Suprapubic skin (tissue), 4 donors: ENCODE results near the gene GRIP2. TPM values are rescaled to one million over a fixed set of nuclear protein-coding genes. Genes with fewer than 3 reads are reported as not detected.

ENCODE experiments used
- DNase-seq, 2 donors: peaks; one replicate each; pipeline ENCODE4 v3.0.0-alpha.2; 2019; ENCODE audit warnings: low spot score in 2 of 2
- H3K27ac ChIP-seq: fragments of 200-600 bp; sonication (generic); one replicate; pipeline ENCODE4 v1.5.1; 2019
- H3K27me3 ChIP-seq: fragments of 200-600 bp; sonication (generic); one replicate; pipeline ENCODE4 v1.5.1; 2019
- H3K36me3 ChIP-seq: fragments of 200-600 bp; sonication (generic); one replicate; pipeline ENCODE4 v1.5.1; 2019
- H3K4me1 ChIP-seq: fragments of 200-600 bp; sonication (generic); one replicate; pipeline ENCODE4 v1.5.1; 2019
- H3K4me3 ChIP-seq: fragments of 200-600 bp; sonication (generic); one replicate; pipeline ENCODE4 v1.5.1; 2019; ENCODE audit warnings: mild to moderate bottlenecking
- H3K9me3 ChIP-seq: fragments of 200-600 bp; sonication (generic); one replicate; pipeline ENCODE4 v1.5.1; 2019
- EP300 ChIP-seq: sonication (generic); formaldehyde crosslinking; IDR thresholded peaks from one replicate; pipeline ENCODE4 v1.6.1; 2017; ENCODE audit warnings: antibody characterized with exemption
- POLR2A ChIP-seq, 2 donors: fragments of 450-650 bp; IDR thresholded peaks; one replicate each; pipeline ENCODE4 v1.6.1; 2017; ENCODE audit warnings: antibody characterized with exemption in 2 of 2, mild to moderate bottlenecking in 2 of 2, moderate library complexity in 2 of 2
- POLR2AphosphoS5 ChIP-seq, 3 donors: sonication (generic); formaldehyde crosslinking; IDR thresholded peaks; one replicate each; pipeline ENCODE4 v1.6.1; 2017; ENCODE audit warnings: antibody characterized with exemption in 3 of 3
- whole genome bisulfite sequencing: methylation state at CpG from one replicate; pipeline ENCODE4 v1.1.5; 2018; 5-methylcytosine and 5-hydroxymethylcytosine counted together
- total RNA-seq, 4 donors: library from RNA; depleted of rRNA; stranded (reverse); fragments of >200 nt; gene quantifications; one replicate each; pipeline ENCODE4 v1.1.0, GENCODE V29; 2016
- TF ChIP-seq, protein P1 (sequence below), 2 donors: fragments of 200-600 bp in 1 of 2; fragments of 450-650 bp in 1 of 2; sonication (generic) in 1 of 2; IDR thresholded peaks; one replicate each; pipeline ENCODE4 v1.5.1; 2016 to 2019; ENCODE audit warnings: antibody characterized with exemption in 2 of 2, mild to moderate bottlenecking in 1 of 2, moderate library complexity in 1 of 2

The GRIP2 gene
- total RNA-seq, 4 donors from 2014 or later = 0.65 to 5.8 (median 3.0) TPM

DNA sequence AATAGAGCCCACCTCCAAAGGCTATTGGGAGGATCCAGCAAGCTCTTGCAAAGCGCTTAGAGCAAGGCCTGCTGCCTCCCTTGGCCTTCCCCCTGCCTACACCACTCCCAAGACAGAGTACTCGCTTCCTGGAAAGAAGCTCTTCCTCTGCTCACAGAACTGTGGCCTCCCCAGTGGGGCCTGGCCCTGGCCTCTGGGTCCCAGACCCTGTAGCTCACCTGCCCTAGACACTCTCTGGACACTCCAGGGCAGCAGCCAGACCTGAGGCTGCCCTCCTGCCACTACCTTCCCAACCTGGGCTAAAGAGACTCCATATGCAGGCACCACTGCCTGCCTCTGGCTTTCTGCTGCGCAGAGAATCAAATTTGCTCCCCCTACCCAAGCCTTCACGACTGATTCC lies 49.9 kb downstream of the GRIP2 start:
- no peak for TF ChIP-seq POLR2A (IDR thresholded peaks at IDR 0.05)
- TF ChIP-seq EP300 = no peak
- TF ChIP-seq, protein P1, sequence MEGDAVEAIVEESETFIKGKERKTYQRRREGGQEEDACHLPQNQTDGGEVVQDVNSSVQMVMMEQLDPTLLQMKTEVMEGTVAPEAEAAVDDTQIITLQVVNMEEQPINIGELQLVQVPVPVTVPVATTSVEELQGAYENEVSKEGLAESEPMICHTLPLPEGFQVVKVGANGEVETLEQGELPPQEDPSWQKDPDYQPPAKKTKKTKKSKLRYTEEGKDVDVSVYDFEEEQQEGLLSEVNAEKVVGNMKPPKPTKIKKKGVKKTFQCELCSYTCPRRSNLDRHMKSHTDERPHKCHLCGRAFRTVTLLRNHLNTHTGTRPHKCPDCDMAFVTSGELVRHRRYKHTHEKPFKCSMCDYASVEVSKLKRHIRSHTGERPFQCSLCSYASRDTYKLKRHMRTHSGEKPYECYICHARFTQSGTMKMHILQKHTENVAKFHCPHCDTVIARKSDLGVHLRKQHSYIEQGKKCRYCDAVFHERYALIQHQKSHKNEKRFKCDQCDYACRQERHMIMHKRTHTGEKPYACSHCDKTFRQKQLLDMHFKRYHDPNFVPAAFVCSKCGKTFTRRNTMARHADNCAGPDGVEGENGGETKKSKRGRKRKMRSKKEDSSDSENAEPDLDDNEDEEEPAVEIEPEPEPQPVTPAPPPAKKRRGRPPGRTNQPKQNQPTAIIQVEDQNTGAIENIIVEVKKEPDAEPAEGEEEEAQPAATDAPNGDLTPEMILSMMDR (IDR thresholded peaks at IDR 0.05) = no peak
- TF ChIP-seq POLR2AphosphoS5 (IDR thresholded peaks at IDR 0.05) = no peak
- DNase-seq = no peak
- Histone ChIP-seq H3K9me3 (no peaks in the 10 kb centered on the region), H3K4me3 (no peak overlapping the region), H3K27me3 (no peaks in the 10 kb centered on the region), H3K4me1 (peaks cover 12% of the 10 kb centered on the region), H3K27ac (no peak overlapping the region), H3K36me3 (peaks cover 36% of the 10 kb centered on the region)
- WGBS = 81% methylated on average over 4 of the region's 4 CpGs

DNA sequence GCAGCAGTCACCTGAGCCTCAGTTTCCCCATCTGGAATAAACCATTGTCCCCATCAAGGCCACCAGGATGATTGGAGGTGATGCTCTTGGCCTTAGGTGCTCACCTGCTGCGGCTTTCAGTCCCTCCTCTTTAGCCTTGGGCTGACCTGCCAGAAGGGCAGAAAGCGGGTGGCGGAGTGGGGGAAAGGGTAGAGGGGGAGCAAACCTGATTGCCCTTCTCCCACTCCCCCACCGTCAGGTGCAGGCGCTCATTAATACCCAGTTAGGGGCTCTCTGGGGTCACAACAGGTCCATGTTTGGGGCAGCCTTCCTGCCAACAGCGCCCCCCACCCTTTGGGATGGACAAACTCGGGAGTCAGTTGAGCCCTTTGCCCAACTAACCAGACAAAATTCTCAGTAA lies 50.5 kb downstream of the GRIP2 start:
- WGBS = 85% methylated on average over 2 of the region's 7 CpGs
- Histone ChIP-seq H3K27ac (no peak overlapping the region), H3K36me3 (peaks cover 39% of the 10 kb centered on the region), H3K4me1 (peaks cover 12% of the 10 kb centered on the region), H3K27me3 (no peaks in the 10 kb centered on the region), H3K4me3 (no peak overlapping the region), H3K9me3 (no peaks in the 10 kb centered on the region)
- DNase-seq = no peak
- TF ChIP-seq POLR2A (IDR thresholded peaks at IDR 0.05) (no peak), POLR2AphosphoS5 (IDR thresholded peaks at IDR 0.05) (no peak), EP300 (no peak)
- TF ChIP-seq, protein P1 (IDR thresholded peaks at IDR 0.05) = no peak

- TF ChIP-seq EP300 (no peak), POLR2A (IDR thresholded peaks at IDR 0.05) (no peak), POLR2AphosphoS5 (IDR thresholded peaks at IDR 0.05) (no peak)
- TF ChIP-seq, protein P1 (IDR thresholded peaks at IDR 0.05) = no peak
- 55% methylated on average over 7 of the region's 7 CpGs for WGBS
- H3K4me3 ChIP-seq = no peak overlapping the region
- H3K4me1 ChIP-seq = peaks cover 12% of the 10 kb centered on the region
- no peak overlapping the region for H3K27ac ChIP-seq
- H3K36me3 ChIP-seq = peaks cover 45% of the 10 kb centered on the region
- DNase-seq = no peak
- no peaks in the 10 kb centered on the region for H3K27me3 ChIP-seq
- H3K9me3 ChIP-seq = no peaks in the 10 kb centered on the region
Observed at GRCh38 chr3:14488286-14489041, 51.7 kb downstream of the GRIP2 start.

DNA sequence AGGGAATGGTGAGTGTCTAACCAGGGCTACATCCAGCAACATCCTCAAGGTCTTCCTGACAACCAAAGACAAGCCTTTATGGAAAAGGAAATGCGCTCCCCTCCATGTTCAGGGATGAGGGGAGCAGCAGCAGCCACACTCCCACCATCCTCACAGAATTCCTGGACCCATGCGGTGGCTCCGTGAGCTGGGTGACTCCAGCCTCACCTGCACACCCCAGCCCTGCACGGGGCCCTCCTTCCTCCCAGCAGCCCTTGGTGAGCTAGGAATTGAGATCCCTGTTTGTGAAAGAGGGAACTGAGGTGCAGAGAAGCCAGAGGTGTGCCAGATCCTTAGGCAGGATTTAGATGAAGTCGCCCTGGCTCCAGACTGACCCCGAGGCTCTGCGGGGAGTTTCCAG lies 52.3 kb downstream of the GRIP2 start:
- H3K4me1 ChIP-seq = peaks cover 12% of the 10 kb centered on the region
- DNase-seq = no peak
- WGBS = 71% methylated on average over 7 of the region's 7 CpGs
- H3K9me3 ChIP-seq = no peaks in the 10 kb centered on the region
- H3K4me3 ChIP-seq = no peak overlapping the region
- H3K27me3 ChIP-seq = no peaks in the 10 kb centered on the region
- H3K27ac ChIP-seq = no peak overlapping the region
- peaks cover 51% of the 10 kb centered on the region for H3K36me3 ChIP-seq
- TF ChIP-seq EP300 = no peak

GRCh38 chr3:14487086-14487485 lies 53.1 kb downstream of the GRIP2 start:
- H3K27me3 ChIP-seq = no peaks in the 10 kb centered on the region
- no peaks in the 10 kb centered on the region for H3K9me3 ChIP-seq
- TF ChIP-seq, protein P1 (IDR thresholded peaks at IDR 0.05) = no peak
- TF ChIP-seq POLR2AphosphoS5 (IDR thresholded peaks at IDR 0.05) (no peak), EP300 (no peak)
- 93% methylated on average over 8 of the region's 8 CpGs for WGBS
- no peak for DNase-seq
- no peak overlapping the region for H3K27ac ChIP-seq
- H3K4me1 ChIP-seq = peaks cover 12% of the 10 kb centered on the region
- peaks cover 53% of the 10 kb centered on the region for H3K36me3 ChIP-seq
- no peak overlapping the region for H3K4me3 ChIP-seq
